Measurements from ENCODE around the gene RMI2.

RMI2 gene

DNA sequence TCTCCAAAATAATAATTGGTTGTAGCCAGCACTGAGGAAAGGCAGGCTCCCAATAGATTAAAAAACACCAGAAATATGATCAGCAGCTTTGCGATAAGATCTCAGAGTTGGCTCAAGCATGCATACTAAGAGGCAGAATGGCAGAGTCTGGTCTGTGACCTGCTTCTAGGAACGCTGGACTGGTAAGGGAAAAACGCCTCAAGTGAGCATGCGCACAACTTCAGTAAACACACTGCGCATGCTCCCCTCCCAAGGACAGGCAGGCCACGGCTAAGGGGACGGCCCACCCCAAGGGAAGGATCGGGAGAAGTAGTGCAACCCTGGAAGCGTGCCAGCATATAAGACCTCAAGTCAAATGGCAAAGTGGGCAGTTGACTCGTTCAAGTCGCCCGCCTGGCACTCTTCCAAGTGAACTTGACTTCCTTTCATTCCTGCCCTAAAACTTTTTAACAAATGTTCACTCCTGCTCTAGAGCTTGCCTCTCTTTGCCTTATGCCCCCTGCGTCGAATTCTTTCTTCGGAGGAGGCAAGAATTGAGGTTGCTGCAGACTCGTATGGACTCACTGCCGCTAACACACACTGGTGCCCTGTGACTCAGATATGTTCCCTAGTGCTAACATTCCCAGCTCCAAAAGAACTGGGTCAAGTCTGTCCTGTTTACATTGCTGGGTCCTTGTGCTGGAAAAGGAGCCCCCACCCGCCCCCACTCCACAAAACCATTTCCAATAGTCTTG is 41.7 kb upstream of the RMI2 start:
- no peak overlapping the region for H3K4me3 ChIP-seq (ENCODE audit: low read depth, low read length)
- TF ChIP-seq, protein P1, sequence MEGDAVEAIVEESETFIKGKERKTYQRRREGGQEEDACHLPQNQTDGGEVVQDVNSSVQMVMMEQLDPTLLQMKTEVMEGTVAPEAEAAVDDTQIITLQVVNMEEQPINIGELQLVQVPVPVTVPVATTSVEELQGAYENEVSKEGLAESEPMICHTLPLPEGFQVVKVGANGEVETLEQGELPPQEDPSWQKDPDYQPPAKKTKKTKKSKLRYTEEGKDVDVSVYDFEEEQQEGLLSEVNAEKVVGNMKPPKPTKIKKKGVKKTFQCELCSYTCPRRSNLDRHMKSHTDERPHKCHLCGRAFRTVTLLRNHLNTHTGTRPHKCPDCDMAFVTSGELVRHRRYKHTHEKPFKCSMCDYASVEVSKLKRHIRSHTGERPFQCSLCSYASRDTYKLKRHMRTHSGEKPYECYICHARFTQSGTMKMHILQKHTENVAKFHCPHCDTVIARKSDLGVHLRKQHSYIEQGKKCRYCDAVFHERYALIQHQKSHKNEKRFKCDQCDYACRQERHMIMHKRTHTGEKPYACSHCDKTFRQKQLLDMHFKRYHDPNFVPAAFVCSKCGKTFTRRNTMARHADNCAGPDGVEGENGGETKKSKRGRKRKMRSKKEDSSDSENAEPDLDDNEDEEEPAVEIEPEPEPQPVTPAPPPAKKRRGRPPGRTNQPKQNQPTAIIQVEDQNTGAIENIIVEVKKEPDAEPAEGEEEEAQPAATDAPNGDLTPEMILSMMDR (IDR thresholded peaks at IDR 0.05; ENCODE audit: borderline replicate concordance, insufficient read depth, low read depth, low read length): no peak

DNA sequence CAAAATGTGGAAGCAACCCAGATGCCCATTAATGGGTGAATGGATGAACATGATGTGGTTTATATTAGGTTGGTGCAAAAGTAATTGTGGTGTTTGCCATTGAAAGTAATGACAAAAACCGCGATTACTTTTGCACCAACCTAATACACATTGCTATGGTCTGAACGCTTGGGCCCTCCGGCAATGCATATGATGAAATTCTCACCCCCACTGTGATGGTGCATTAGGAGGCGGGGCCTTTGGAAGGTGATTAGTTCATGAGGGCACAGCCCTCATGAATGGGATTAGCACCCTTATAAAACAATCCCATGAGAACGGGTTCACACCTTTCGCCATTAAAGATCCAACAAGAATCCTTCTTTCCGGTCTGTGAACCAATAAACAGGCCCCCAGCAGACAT is 38.9 kb upstream of the RMI2 start:
- TF ChIP-seq, protein P1 (IDR thresholded peaks at IDR 0.05; ENCODE audit: borderline replicate concordance, insufficient read depth, low read depth, low read length): no peak
- H3K4me3 ChIP-seq (ENCODE audit: low read depth, low read length): no peak overlapping the region

DNA sequence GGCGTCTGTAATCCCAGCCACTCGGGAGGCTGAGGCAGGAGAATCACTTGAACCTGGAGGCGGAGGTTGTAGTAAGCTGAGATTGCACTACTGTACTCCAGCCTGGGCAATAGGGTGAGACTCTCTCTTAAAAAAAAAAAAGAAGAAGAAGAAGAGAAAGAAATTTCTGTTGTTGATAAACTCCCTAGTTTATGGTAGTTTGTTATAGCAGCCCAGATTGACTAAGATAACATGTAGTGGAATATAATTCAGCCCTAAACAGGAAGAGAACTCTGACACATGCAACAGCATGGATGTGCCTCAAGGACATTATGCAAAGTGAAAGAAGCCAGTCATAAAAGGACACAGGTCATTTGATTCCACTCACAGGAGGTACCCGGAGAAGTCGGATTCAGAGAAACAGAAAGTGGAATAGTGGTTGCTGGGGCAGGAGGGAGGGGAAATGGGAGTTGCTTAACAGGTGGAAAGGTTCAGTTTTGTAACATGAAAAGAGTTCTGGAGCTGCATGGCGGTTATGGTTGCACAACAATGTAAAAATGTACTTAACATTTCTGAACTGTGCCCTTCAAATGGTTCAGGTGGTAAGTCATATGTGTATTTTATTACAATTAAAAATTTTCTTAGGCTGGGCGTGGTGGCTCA is 38.1 kb upstream of the RMI2 start:
- TF ChIP-seq, protein P1 (IDR thresholded peaks at IDR 0.05; ENCODE audit: borderline replicate concordance, insufficient read depth, low read depth, low read length): no peak
- no peak overlapping the region for H3K4me3 ChIP-seq (ENCODE audit: low read depth, low read length)

DNA sequence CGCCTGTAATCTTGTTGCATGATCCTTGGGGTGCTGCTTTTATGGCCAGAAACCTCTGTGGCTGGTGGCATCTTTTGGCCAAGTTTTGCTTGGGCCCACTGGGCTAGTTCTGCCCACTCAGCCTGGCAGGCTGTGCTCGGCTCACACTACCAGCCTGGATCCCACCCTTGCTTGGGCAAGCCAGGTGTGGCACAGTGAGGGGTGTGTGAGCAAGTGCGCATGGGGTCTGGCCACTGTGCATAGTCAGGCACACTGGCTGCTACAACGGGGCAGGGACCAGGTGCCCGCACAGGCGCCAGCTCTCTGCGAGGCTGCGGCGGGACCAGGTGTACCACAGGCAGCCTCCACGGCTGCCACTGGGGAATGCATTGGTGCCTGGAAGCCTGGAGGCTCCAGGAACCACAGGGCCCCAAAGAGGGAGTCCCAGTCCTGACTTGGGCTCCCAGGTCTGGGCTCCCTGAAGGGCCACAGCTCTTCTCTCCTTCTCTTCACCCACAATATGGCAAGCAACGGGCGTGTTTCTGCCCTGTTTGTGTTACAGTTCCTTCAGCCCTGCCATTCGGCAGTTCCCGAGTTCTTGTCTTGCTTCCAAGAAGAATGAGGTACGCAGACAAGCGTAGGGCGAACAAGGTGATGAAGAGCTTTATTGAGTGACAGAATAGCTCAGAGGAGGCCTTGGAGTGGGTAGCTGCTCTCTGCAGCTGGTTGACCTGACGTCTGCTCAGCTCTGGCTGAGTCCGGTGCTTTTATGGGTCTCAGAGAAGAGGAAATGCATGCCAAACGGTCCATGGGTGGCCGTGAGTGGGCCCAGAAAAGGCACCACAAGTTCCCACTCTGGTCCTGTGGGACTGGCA is 37.4 kb upstream of the RMI2 start:
- TF ChIP-seq, protein P1 (IDR thresholded peaks at IDR 0.05; ENCODE audit: borderline replicate concordance, insufficient read depth, low read depth, low read length): no peak
- H3K4me3 ChIP-seq (ENCODE audit: low read depth, low read length): no peak overlapping the region

DNA sequence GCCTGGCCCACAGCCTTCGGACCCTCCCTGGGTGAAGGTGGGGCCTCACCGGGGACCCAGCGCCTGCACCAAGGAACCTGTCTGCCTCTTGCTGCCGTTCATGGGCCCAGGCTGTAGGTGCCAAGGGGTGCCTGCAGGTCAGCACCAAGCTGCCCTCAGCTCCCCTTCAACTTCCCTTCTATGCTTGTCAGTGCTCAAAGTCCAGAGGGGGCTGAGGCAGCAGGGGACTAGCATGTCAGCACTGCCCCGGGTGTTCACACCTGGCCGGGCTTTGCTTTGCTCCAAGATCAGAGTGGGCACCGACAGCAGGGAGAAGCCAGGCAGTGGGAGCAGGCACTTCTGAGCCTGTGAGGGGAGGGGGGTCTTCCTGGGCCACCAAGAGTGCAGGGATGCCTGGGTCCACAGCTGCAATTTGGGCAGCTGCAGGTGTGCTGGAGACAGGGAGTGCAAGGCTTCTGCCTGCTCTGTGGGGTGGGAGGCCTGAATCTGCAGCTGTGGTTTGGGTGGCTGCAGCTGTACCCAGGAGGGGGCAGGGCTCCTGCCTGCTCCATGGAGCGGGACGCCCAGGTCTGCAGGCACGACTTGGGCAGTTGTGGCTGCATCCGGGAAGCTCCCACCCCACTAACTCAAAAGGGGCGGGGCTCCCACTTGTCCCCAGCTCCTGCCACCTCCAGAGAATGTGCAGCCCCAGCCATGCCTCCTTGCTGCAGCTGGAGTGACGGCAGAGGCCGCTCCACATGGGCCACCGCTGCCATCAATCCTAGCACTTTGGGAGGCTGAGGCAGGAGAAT is 36.6 kb upstream of the RMI2 start:
- H3K4me3 ChIP-seq (ENCODE audit: low read depth, low read length): no peak overlapping the region

More for the DNA sequence above, 36.6 kb upstream of the RMI2 start:
- TF ChIP-seq, protein P1 (IDR thresholded peaks at IDR 0.05; ENCODE audit: borderline replicate concordance, insufficient read depth, low read depth, low read length): no peak

Measured in GM12875 (cell line).